OCI-LY3 (cell line): ENCODE results near the gene TIMMDC1.

Experiments used
- H2AFZ ChIP-seq: fragments of 200-600, 300-600 bp; shearing (Covaris generic); 2 replicates; pipeline ENCODE4 v1.6.0; 2014; ENCODE audit warnings: antibody characterized with exemption, low read depth, low read length
- H3K27ac ChIP-seq: fragments of 200-600, 300-600 bp; sonication (generic); 2 replicates; pipeline ENCODE4 v1.5.1; 2014; ENCODE audit warnings: mild to moderate bottlenecking, low read length, moderate library complexity, mixed read lengths
- H3K27me3 ChIP-seq: fragments of 200-600, 300-600 bp; sonication (generic); 2 replicates; pipeline ENCODE4 v1.6.1; 2014; ENCODE audit warnings: low read depth, low read length, mixed read lengths
- H3K36me3 ChIP-seq: fragments of 200-600, 300-600 bp; sonication (generic); replicated peaks from 2 replicates; pipeline ENCODE3; 2014; ENCODE audit warnings: low read depth, low read length, mixed read lengths
- H3K4me1 ChIP-seq: fragments of 300-600, 200-600 bp; sonication (generic); 2 replicates; pipeline ENCODE4 v1.6.1; 2014; ENCODE audit warnings: low read length, mixed read lengths
- H3K4me2 ChIP-seq: fragments of 200-600, 300-600 bp; sonication (generic); 2 replicates; pipeline ENCODE4 v1.6.1; 2014; ENCODE audit warnings: low read length, mixed read lengths
- H3K4me3 ChIP-seq: fragments of 300-600, 200-600 bp; sonication (generic); 2 replicates; pipeline ENCODE4 v1.5.1; 2014; ENCODE audit warnings: antibody characterized with exemption, mild to moderate bottlenecking, low read length, moderate library complexity
- H3K79me2 ChIP-seq: fragments of 300-600, 200-600 bp; shearing (Covaris generic); 2 replicates; pipeline ENCODE4 v1.6.1; 2014; ENCODE audit warnings: mild to moderate bottlenecking, low read length, mixed read lengths
- H3K9ac ChIP-seq: fragments of 300-600, 200-600 bp; shearing (Covaris generic); 2 replicates; pipeline ENCODE4 v1.6.0; 2014; ENCODE audit warnings: mild to moderate bottlenecking, low read length, moderate library complexity
- H3K9me3 ChIP-seq: fragments of 200-600, 300-600 bp; shearing (Covaris generic); 2 replicates; pipeline ENCODE4 v1.6.1; 2014; ENCODE audit warnings: low read length, mixed read lengths; ENCODE audit not compliant: insufficient read depth
- H4K20me1 ChIP-seq: fragments of 200-600, 300-600 bp; sonication (generic); 2 replicates; pipeline ENCODE4 v1.6.1; 2016; ENCODE audit warnings: low read length, mixed read lengths; ENCODE audit not compliant: insufficient read depth
- EZH2phosphoT487 ChIP-seq: fragments of 200-600 bp; shearing (Covaris generic); IDR thresholded peaks from 2 replicates; pipeline ENCODE4 v1.6.1; 2018; ENCODE audit warnings: antibody characterized with exemption, mixed run types, low read depth
- TF ChIP-seq, protein P1 (sequence below): fragments of 200-600, 300-600 bp; sonication (generic); IDR thresholded peaks from 2 replicates; pipeline ENCODE4 v1.5.1; 2014; ENCODE audit warnings: antibody characterized with exemption, low read length, low read depth

TIMMDC1 gene, protein sequence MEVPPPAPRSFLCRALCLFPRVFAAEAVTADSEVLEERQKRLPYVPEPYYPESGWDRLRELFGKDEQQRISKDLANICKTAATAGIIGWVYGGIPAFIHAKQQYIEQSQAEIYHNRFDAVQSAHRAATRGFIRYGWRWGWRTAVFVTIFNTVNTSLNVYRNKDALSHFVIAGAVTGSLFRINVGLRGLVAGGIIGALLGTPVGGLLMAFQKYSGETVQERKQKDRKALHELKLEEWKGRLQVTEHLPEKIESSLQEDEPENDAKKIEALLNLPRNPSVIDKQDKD

DNA sequence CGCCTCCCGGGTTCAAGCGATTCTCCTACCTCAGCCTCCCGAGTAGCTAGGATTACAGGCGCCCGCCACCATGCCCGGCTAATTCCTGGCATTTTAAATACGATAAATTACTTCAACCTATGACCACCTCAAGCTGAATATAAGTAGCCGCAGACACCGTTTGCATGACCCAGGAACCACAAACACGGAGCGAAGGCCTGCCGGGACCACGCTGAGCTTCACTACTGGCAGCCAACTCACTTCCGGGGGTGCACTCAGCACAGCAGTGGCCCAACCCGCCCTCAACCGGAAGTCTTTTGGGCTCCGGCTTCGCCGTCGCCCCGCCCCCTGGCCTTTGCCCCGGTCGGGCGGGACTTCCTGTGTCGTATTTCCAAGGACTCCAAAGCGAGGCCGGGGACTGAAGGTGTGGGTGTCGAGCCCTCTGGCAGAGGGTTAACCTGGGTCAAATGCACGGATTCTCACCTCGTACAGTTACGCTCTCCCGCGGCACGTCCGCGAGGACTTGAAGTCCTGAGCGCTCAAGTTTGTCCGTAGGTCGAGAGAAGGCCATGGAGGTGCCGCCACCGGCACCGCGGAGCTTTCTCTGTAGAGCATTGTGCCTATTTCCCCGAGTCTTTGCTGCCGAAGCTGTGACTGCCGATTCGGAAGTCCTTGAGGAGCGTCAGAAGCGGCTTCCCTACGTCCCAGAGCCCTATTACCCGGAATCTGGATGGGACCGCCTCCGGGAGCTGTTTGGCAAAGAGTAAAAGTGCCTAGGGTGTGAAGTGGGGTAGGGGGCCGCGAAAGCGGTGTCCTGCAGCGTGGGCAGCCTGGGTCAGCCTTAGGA lies at the start of gene TIMMDC1:
TSS of gene TIMMDC1 (plus strand) at position 362 of the 826 bp plus-strand sequence. CDS start at position 549, 187 bp downstream.
- TF ChIP-seq EZH2phosphoT487: no peak
- TF ChIP-seq, protein P1, sequence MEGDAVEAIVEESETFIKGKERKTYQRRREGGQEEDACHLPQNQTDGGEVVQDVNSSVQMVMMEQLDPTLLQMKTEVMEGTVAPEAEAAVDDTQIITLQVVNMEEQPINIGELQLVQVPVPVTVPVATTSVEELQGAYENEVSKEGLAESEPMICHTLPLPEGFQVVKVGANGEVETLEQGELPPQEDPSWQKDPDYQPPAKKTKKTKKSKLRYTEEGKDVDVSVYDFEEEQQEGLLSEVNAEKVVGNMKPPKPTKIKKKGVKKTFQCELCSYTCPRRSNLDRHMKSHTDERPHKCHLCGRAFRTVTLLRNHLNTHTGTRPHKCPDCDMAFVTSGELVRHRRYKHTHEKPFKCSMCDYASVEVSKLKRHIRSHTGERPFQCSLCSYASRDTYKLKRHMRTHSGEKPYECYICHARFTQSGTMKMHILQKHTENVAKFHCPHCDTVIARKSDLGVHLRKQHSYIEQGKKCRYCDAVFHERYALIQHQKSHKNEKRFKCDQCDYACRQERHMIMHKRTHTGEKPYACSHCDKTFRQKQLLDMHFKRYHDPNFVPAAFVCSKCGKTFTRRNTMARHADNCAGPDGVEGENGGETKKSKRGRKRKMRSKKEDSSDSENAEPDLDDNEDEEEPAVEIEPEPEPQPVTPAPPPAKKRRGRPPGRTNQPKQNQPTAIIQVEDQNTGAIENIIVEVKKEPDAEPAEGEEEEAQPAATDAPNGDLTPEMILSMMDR: no peak
- Histone ChIP-seq H3K9me3 (no peaks in the 10 kb centered on the region), H3K79me2 (peaks cover 53% of the 10 kb centered on the region), H3K4me2 (peak within 1 kb of the TSS; percentile 84), H3K36me3 (peaks cover 5% of the 10 kb centered on the region), H3K27ac (peak within 1 kb of the TSS; percentile 65), H3K4me1 (peaks cover 26% of the 10 kb centered on the region), H4K20me1 (no peaks in the 10 kb centered on the region), H3K27me3 (no peaks in the 10 kb centered on the region), H2AFZ (peak within 1 kb of the TSS; percentile 63), H3K9ac (peak within 1 kb of the TSS; percentile 95), H3K4me3 (peak within 1 kb of the TSS; percentile 100)

GRCh38 chr3:119453822-119454221 lies 44.5 kb upstream of the TIMMDC1 start:
- Histone ChIP-seq H3K27ac (no peak overlapping the region), H3K9me3 (no peaks in the 10 kb centered on the region), H3K36me3 (peaks cover 64% of the 10 kb centered on the region), H4K20me1 (no peaks in the 10 kb centered on the region; the same call in 1 of the 2 replicates), H3K27me3 (no peaks in the 10 kb centered on the region), H3K9ac (no peak overlapping the region), H3K79me2 (peaks cover 17% of the 10 kb centered on the region), H3K4me3 (no peak overlapping the region), H3K4me1 (no peaks in the 10 kb centered on the region), H3K4me2 (no peak overlapping the region), H2AFZ (no peak overlapping the region)
- no peak for TF ChIP-seq EZH2phosphoT487
- TF ChIP-seq, protein P1: no peak

DNA sequence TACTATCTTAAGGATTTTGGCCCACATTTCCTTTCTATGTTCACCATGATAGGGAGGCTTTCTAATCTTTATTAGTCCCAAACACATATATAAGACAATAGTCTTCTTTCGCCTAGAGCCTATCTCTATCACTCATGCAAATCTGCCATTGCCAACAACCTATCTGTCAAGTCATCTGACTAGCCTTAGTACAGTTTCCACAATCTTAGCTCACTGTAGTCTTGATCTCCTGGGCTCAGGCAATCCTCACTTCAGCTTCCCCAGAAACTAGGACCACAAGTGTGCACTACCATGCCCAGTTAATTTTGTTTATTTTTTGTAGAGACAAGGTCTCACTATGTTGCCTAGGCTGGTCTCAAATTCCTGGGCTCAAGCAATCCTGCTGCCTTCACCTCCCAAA lies 41.9 kb upstream of the TIMMDC1 start:
- Histone ChIP-seq H3K4me3 (no peak overlapping the region), H2AFZ (no peak overlapping the region), H3K79me2 (peaks cover 39% of the 10 kb centered on the region), H4K20me1 (no peaks in the 10 kb centered on the region; the same call in 1 of the 2 replicates), H3K27me3 (no peaks in the 10 kb centered on the region), H3K27ac (no peak overlapping the region), H3K36me3 (peaks cover 71% of the 10 kb centered on the region), H3K4me1 (no peaks in the 10 kb centered on the region), H3K9me3 (no peaks in the 10 kb centered on the region), H3K4me2 (no peak overlapping the region), H3K9ac (no peak overlapping the region)
- TF ChIP-seq EZH2phosphoT487: no peak
- TF ChIP-seq, protein P1: no peak

DNA sequence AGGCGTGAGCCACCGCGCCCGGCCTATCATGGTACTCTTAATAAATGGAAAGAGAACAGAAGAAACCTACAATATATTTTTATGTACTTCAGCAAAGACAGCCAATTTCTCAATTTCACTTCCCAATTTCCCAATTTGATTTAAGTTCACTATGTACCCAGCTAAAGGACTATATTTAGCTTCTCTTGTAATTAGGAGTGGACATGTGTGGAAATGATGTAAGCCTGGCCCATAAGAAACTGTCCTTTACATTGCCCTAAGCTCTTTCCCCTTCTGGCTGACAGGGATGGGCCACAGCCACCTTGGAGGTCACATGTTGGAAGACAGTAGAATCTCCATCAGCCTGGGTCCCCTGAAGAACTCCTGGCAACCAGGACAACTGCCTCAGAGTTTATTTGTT lies 41.1 kb upstream of the TIMMDC1 start:
- Histone ChIP-seq H3K9ac (no peak overlapping the region), H4K20me1 (peaks cover 5% of the 10 kb centered on the region; the same call in 1 of the 2 replicates), H3K27me3 (no peaks in the 10 kb centered on the region), H3K4me3 (no peak overlapping the region), H3K4me1 (peaks cover 6% of the 10 kb centered on the region), H3K36me3 (peaks cover 73% of the 10 kb centered on the region), H3K79me2 (peaks cover 47% of the 10 kb centered on the region), H3K9me3 (no peaks in the 10 kb centered on the region), H3K4me2 (no peak overlapping the region), H2AFZ (no peak overlapping the region), H3K27ac (no peak overlapping the region)
- TF ChIP-seq EZH2phosphoT487: no peak
- TF ChIP-seq, protein P1: no peak
